Measurements from ENCODE around the gene CAPS.

The CAPS gene

GRCh38 chr19:5908773-5909442 is 5.1 kb upstream of the CAPS start:
- DNase-seq (ENCODE audit: low read depth, low spot score), result peak; percentile 44

- no peak for DNase-seq (ENCODE audit: low read depth, low spot score)
These were observed 3.5 kb upstream of the CAPS start for GRCh38 chr19:5910638-5910907.

- no peak for DNase-seq (ENCODE audit: low read depth, low spot score)
These were observed 2.7 kb upstream of the CAPS start for GRCh38 chr19:5911366-5911765.

GRCh38 chr19:5914358-5914774 is 312 bp downstream of the CAPS start:
- no peak for DNase-seq (ENCODE audit: low read depth, low spot score)

- DNase-seq (ENCODE audit: low read depth, low spot score), result peak; percentile 54
These were observed 1.1 kb downstream of the CAPS start for GRCh38 chr19:5914946-5915781.

- no peak for DNase-seq (ENCODE audit: low read depth, low spot score)
These were observed 1.7 kb downstream of the CAPS start for GRCh38 chr19:5915782-5916165.

- no peak for DNase-seq (ENCODE audit: low read depth, low spot score)
These were observed 2.2 kb downstream of the CAPS start for GRCh38 chr19:5916181-5916708.

- no peak for DNase-seq (ENCODE audit: low read depth, low spot score)
These were observed 3.5 kb downstream of the CAPS start for GRCh38 chr19:5917431-5918107.

- no peak for DNase-seq (ENCODE audit: low read depth, low spot score)
These were observed 4.5 kb downstream of the CAPS start for GRCh38 chr19:5918463-5919079.

GRCh38 chr19:5921516-5922160 is 7.6 kb downstream of the CAPS start:
- no peak for DNase-seq (ENCODE audit: low read depth, low spot score)

GRCh38 chr19:5922161-5922545 is 8.1 kb downstream of the CAPS start:
- no peak for DNase-seq (ENCODE audit: low read depth, low spot score)

GRCh38 chr19:5923356-5923755 is 9.3 kb downstream of the CAPS start:
- DNase-seq (ENCODE audit: low read depth, low spot score), result no peak

- no peak for DNase-seq (ENCODE audit: low read depth, low spot score)
These were observed 11.9 kb downstream of the CAPS start for GRCh38 chr19:5925830-5926427.

GRCh38 chr19:5926641-5927440 is 12.8 kb downstream of the CAPS start:
- DNase-seq (ENCODE audit: low read depth, low spot score), result no peak

GRCh38 chr19:5927441-5927821 is 13.4 kb downstream of the CAPS start:
- DNase-seq (ENCODE audit: low read depth, low spot score), result no peak

GRCh38 chr19:5929179-5929578 is 15.1 kb downstream of the CAPS start:
- DNase-seq (ENCODE audit: low read depth, low spot score), result no peak

- no peak for DNase-seq (ENCODE audit: low read depth, low spot score)
These were observed 15.6 kb downstream of the CAPS start for GRCh38 chr19:5929625-5930024.

- DNase-seq (ENCODE audit: low read depth, low spot score), result no peak
These were observed 17.2 kb downstream of the CAPS start for GRCh38 chr19:5931251-5931650.

GRCh38 chr19:5932146-5932545 is 18.1 kb downstream of the CAPS start:
- no peak for DNase-seq (ENCODE audit: low read depth, low spot score)

- no peak for DNase-seq (ENCODE audit: low read depth, low spot score)
These were observed 18.7 kb downstream of the CAPS start for GRCh38 chr19:5932609-5933262.
